Measurements from ENCODE around the gene SHISAL2B. TPM values are rescaled to one million over a fixed set of nuclear protein-coding genes. Genes with fewer than 3 reads are reported as not detected.

Gene SHISAL2B
- total RNA-seq, 4 donors from 2014 or later: not detected

GRCh38 chr5:64742821-64743220, 52.5 kb downstream of the SHISAL2B start:
- peaks cover 0 to 32% (median 0%) of the 10 kb centered on the region in 3 donors for H3K36me3 ChIP-seq
- no peak for DNase-seq
- no peaks in the 10 kb centered on the region for H3K27me3 ChIP-seq
- no peaks in the 10 kb centered on the region for H3K4me1 ChIP-seq
- no peaks in the 10 kb centered on the region for H3K9me3 ChIP-seq
- H3K4me3 ChIP-seq: no peak overlapping the region
- no peak overlapping the region for H3K27ac ChIP-seq
- no peak for TF ChIP-seq POLR2A (IDR thresholded peaks at IDR 0.05)
- no peak for TF ChIP-seq CTCF (IDR thresholded peaks at IDR 0.05)

DNA sequence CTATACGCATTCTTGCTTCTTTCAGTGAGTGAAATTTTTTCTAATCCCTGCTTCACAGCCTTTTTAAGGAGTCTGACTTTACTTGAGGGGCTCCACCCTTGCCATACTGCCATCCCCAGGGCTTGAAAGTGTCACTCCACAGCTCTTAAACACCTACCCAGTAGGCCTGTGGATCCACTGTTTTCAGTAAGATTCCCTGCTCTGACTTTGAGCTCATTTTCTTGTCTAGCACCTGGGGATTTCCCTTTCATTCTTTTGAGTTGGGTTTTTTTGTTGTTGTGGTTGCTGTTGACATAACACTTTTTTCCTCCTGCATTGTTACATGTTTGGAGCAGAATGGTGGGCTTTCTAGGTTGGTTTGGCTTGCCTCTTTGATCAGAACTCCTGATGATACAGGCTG, 54.6 kb downstream of the SHISAL2B start:
- H3K27ac ChIP-seq: no peak overlapping the region
- H3K4me1 ChIP-seq: no peaks in the 10 kb centered on the region
- H3K27me3 ChIP-seq: no peaks in the 10 kb centered on the region
- H3K36me3 ChIP-seq: peaks cover 0 to 16% (median 0%) of the 10 kb centered on the region in 3 donors
- H3K4me3 ChIP-seq: no peak overlapping the region
- TF ChIP-seq CTCF (IDR thresholded peaks at IDR 0.05): no peak
- no peak for TF ChIP-seq POLR2A (IDR thresholded peaks at IDR 0.05)
- no peaks in the 10 kb centered on the region for H3K9me3 ChIP-seq
- no peak for DNase-seq

DNA sequence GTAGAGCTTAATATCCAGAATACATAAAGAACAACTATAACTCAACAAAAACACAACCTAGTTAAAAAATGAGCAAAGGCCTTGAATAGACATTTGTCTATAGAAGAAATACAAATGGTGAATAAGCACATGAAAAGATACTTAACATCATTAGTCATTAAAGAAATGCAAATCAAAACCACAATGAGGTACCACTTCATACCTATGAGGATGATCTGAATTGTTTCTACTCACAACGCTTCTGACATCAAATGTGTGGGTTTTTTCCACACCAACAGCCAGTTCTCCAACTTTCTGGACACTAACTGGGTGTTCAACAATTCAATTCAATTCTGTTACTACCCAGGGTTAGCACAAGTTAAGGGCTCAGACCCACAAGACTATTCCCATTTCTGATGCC, 56.1 kb downstream of the SHISAL2B start:
- no peaks in the 10 kb centered on the region for H3K27me3 ChIP-seq
- no peak overlapping the region for H3K27ac ChIP-seq
- no peak overlapping the region for H3K4me3 ChIP-seq
- H3K36me3 ChIP-seq: peaks cover 0 to 4% (median 0%) of the 10 kb centered on the region in 3 donors
- no peak for TF ChIP-seq CTCF (IDR thresholded peaks at IDR 0.05)
- no peak for TF ChIP-seq POLR2A (IDR thresholded peaks at IDR 0.05)
- DNase-seq: no peak
- H3K9me3 ChIP-seq: no peaks in the 10 kb centered on the region
- no peaks in the 10 kb centered on the region for H3K4me1 ChIP-seq

DNA sequence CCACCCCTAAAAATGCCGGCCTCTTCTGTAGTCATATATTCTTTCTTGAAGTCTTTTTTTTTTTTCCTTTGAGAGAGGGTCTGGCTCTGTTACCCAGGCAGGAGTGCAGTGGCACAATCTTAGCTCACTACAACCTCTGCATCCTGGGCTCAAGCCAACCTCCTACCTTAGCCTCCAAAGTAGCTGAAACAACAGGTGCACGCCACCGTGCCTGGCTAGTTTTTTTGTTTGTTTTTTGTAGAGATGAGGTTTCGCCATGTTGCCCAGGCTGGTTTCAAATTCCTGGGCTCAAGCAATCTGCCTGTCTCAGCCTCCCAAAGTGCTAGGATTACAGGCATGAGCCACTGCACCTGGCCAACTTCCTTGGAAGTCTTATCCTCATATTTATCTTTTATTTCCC, 59.1 kb downstream of the SHISAL2B start:
- TF ChIP-seq POLR2A (IDR thresholded peaks at IDR 0.05) (no peak), CTCF (IDR thresholded peaks at IDR 0.05) (no peak)
- Histone ChIP-seq H3K4me1 (no peaks in the 10 kb centered on the region), H3K4me3 (no peak overlapping the region), H3K9me3 (no peaks in the 10 kb centered on the region), H3K36me3 (peaks cover 0 to 6% (median 0%) of the 10 kb centered on the region in 3 donors), H3K27me3 (no peaks in the 10 kb centered on the region), H3K27ac (no peak overlapping the region)
- no peak for DNase-seq

DNA sequence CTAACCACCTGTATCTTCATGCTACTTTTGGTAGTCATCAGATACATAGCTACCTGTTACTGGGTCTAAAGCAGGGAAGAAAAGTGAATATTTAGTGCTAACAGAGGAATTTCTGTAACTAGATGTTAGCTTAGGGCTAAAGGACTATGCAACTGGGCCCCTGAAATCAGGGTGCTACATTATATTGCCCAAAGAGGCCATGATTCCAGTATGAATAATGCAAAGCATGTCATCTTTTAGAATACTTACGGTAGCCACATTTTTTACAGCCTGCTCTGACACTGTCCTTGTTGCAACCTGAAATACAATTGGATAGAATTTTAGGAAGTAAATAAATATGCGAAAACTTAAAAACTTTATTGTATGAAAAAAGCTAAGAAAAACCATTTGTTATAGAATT, 63.8 kb downstream of the SHISAL2B start:
- no peak for DNase-seq
- Histone ChIP-seq H3K9me3 (no peaks in the 10 kb centered on the region), H3K27ac (no peak overlapping the region), H3K4me3 (no peak overlapping the region), H3K4me1 (no peaks in the 10 kb centered on the region), H3K36me3 (peaks cover 0 to 6% (median 0%) of the 10 kb centered on the region in 3 donors), H3K27me3 (no peaks in the 10 kb centered on the region)
- TF ChIP-seq CTCF (IDR thresholded peaks at IDR 0.05): no peak

- TF ChIP-seq POLR2A (IDR thresholded peaks at IDR 0.05): no peak
- TF ChIP-seq CTCF (IDR thresholded peaks at IDR 0.05): no peak
- DNase-seq: no peak
- Histone ChIP-seq H3K27ac (no peak overlapping the region), H3K27me3 (no peaks in the 10 kb centered on the region), H3K4me1 (no peaks in the 10 kb centered on the region), H3K9me3 (no peaks in the 10 kb centered on the region), H3K36me3 (peaks cover 0 to 11% (median 0%) of the 10 kb centered on the region in 3 donors), H3K4me3 (no peak overlapping the region)
Observed at GRCh38 chr5:64758901-64759300, 68.6 kb downstream of the SHISAL2B start.

Data from Peyer's patch (tissue), 4 donors.